Left cardiac atrium (tissue), 4 donors: Measurements from ENCODE around the gene PPIP5K1. TPM values are rescaled to one million over a fixed set of nuclear protein-coding genes. Genes with fewer than 3 reads are reported as not detected.
A peak's percentile ranks its signal among the peaks of the same experiment; 100 is the strongest.

ENCODE experiments used
- ATAC-seq, 2 donors: fragments of 200-7000 bp; cut with Tn5 transposase; one replicate each; pipeline ENCODE4 v1.9.1; 2020; ENCODE audit warnings: mild to moderate bottlenecking in 2 of 2, moderate library complexity in 2 of 2
- DNase-seq: peaks from one replicate; pipeline ENCODE4 v3.0.0-alpha.2; 2020
- intact Hi-C, 2 donors: fragments of 100-400 bp; cut with DNase I; formaldehyde crosslinking; loops; one replicate each; pipeline versions ENCODE4 v1.14.1 to v1.15.1; 2022 to 2023
- total RNA-seq, 2 donors: library from RNA; stranded (reverse); fragmentation: NEBNext Ultra II Directional; extraction: Animal tissue kit (Norgen Biotek cat#: 25700); gene quantifications; one replicate each; pipeline ENCODE4 v1.2.1, GENCODE V29; 2021
- donor health status: DM: no; HTN: yes; CAD: no.
- donor health status: DM: no; HTN: yes; CAD: no; lungs with severe emphysema.
- donor health status: DM: yes; HTN: yes; CAD: no.
- donor health status: Dilated cardiomyopathy.

PPIP5K1 gene
- total RNA-seq, 2 donors from 2014 or later = 19.4 to 22.3 TPM

DNA sequence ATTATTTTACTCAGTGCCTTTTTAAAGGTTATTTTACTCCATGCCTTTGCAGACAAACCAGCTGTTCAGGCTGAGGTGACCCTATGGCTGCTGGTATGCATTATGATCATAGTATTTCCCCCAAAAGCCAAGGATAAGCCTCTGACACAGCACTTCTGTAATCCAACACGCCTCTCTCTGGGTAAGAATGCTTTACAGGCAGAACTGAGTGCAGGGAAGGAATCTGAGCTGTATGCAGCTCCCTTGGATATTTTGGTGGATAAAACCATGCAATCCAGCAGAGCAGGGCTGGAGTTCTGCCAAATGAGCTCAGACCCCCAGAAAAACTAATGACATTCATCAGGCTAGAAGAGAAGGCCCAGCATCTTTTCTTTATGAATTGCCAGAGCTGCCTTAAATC lies 84.3 kb downstream of the PPIP5K1 start:
- DNase-seq = no peak
- ATAC-seq = no peak
- intact Hi-C loops = no loop called here

DNA sequence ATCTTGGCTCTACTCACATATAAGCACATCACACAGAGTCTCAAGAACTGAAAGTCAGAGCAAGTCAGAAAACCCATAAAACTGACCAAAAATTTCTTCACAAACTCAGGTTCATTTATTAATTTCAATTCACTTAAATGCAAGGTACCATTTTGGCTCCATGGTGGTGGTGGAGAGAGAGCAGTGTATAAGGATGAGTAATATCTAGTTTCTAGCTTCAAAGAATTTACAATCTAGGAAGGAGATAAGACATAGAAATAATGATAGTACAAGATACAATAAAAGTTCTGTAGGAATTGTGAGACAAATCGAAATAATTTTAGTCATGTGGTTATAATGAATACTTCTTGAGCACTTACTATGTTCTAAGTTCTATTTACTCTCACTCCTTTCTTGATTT lies 90.4 kb downstream of the PPIP5K1 start:
- intact Hi-C loops = no loop called here
- ATAC-seq = no peak
- DNase-seq = no peak

DNA sequence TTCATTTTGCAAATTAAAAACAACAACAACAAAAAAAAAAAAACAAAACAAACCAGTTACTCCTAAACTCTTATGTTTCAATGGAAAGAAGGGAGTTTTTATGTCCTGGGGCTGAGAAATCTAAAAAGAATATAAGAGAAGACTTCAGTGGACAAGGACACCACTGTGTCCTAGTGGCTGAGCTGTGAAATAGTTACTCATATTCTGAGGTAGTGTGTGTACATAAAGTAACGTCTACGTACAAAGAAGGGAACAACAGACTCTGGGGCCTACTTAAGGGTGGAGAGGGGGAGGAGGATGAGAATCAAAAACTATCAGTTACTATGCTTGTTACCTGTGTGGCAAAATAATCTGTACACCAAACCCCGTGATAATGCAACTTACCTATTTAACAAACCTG lies 91.0 kb downstream of the PPIP5K1 start:
- intact Hi-C loops = no loop called here
- ATAC-seq = no peak
- no peak for DNase-seq

DNA sequence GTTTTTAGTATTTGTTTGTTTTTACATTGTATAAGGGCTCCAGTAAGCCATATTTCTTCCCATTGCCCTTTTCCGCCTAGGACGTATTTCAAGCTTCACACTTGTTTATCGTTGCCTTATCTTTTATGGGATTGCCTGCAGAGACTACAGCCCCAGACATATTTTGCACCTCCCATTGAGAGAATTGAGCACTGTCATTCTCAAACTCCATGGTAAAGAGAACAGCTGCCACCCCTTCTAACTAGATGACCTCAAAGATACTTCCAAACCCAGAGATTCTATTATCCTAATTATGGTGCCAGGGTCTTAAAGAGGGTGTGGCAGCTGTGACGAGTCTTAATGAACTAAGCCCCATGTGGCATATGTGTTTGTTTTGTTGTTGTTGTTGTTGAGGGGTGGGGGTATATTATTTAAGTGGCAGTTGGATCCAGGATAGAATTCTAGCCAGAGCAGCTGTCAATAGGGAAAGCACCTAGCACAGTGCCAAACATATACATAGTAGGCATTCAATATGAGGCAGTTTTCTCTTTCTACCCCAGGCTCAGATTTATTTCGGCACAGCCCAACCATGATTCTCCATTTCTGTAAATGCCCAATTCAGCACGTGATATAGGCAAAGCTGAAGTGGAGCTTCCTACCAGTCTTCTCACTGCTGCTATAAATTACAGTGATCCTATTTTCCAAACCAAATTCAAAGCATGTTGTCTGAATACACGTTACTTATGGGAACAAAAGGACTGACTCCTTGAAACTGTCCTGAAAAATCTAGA lies 96.1 kb downstream of the PPIP5K1 start:
- intact Hi-C loops = loop anchor here in 1 of 2 donors (1.0 kb wide), 1 partner anchor 16 kb away; no protein-coding TSS in a partner anchor
- no peak for ATAC-seq

DNA sequence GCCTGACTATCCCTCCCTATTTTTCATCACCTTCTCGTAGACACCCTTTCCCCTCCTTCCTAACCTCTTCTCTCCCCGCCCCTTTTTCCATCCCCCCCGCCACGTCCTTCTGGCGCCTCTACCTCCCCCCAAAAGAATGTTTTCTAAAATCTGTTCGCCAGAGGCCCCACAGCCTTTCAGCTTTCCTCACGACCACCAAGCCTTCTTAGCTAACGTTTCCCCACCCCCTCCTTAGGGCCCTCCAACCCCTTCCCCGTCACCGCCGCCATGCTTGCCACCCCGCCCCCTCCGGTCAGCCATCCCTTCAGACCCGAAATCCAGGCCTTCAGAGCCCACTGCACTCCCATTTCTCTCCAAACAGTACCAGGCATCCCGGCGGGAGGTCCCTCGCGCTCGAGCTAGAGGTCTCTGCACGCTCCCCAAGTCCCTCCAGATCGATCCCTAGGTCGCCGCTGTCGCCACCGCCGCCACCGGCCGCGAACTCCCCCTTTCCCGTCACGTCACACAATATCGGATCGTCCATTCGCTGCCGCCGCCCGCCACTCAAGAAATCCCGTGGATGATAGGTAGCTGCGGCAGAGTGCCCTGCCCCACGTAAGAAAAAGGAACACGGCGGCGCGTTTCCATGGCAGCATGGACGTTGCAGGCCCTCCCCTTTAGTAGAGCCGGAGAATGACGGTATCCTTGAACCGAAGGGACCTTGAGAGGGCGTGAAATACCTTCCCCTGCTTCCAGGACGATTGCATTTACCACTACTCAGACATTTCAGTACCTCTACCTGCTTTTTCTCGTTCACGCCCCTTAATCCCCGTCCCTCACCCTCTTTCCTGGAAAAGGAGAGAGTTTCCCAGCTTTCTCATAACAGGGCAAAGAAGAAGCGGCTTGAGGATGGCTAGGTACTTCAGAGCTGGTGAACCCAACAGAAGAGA lies 97.1 kb downstream of the PPIP5K1 start, which contains the start of gene TP53BP1:
TSS of gene TP53BP1 (minus strand) at position 484 of the 929 bp plus-strand sequence. CDS start at position 371, 113 bp downstream.
- peak; percentile 100 for ATAC-seq
- DNase-seq = peak; percentile 99
- intact Hi-C loops = loop anchor here in 1 of 2 donors (1.0 kb wide), 1 partner anchor 17 kb away; no protein-coding TSS in a partner anchor

More for the DNA sequence above, 96.1 kb downstream of the PPIP5K1 start:
- no peak for DNase-seq

DNA sequence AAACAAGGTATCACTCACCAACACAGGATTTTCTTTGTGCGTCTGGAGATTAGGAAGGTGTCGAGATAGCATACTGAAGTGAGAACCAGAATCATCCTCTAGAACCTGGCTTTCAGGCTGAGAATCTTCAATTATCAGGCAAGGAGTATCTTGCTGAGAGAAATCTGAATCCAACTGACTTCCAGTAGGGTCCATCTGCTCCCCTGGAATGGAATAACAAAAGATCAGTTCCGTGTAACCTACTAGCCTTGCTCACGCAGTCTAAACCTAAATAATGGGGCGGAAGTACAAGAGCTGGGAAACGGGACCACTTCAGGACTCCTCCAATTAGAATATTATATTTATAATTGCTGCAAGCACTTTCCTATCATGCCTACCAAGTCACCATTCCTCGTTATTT lies 97.7 kb downstream of the PPIP5K1 start:
- ATAC-seq = no peak
- intact Hi-C loops = no loop called here
- no peak for DNase-seq

DNA sequence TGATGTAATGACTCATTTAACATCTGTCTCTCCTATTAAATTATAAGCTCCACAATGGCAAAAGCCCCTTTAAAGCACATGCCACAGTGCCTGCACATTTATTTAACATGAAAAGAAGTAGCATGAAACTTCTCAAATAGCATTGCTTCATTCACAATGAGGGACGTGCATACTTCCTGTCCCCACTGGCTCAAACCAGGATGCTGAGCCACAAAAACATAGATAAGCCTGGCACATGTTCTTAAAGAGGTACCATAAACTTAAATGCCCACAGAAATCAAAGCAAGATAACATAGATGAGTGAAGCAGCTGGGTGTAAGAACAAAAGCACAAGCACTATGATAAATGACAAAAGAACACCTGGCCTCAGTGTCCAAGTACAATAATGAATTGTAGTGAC lies 100.8 kb downstream of the PPIP5K1 start:
- intact Hi-C loops = no loop called here
- ATAC-seq = no peak
- DNase-seq = no peak

DNA sequence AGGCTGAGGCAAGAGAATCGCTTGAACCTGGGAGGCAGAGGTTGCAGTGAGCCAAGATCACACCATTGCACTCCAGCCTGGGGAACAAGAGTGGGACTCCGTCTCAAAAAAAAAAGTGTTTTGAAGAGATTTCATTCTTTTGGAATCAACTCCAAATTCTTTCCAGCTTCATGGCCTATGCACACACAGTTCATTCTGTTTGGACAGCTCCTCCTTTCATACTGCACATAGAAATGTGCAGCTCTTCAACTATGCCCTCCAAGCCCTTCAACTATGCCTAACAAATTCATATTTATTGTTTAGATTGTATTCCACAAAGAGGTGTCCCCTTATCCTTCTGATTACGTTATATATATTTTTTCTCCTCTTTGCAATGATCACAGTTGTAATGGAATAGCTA lies 101.2 kb downstream of the PPIP5K1 start:
- intact Hi-C loops = no loop called here
- ATAC-seq (no peak), DNase-seq (no peak)

DNA sequence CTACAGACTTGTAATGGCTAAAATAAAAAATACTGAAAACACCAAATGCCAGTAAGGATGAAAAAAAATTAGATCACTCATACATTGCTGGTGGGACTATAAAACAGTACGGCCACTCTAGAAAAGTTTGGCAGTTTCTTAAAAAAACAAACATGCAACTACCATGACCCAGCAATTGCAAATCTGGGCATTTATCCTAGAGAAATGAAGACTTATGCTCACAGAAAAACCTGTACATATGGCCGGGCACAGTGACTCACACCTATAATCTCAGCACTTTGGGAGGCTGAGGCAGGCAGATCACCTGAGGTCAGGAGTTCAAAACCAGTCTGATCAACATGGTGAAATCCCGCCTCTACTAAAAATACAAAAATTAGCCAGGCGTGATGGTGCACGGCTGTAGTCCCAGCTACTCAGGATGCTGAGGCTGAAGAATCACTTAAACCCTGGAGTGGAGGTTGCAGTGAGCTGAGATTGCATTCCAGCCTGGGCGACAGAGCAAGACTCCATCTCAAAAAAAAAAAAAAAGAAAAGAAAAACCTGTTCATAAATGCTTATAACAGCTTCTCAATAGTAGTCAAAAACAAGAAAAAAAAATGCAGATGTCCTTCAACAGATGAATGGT lies 102.6 kb downstream of the PPIP5K1 start:
- ATAC-seq = no peak
- intact Hi-C loops = no loop called here
- DNase-seq = no peak

DNA sequence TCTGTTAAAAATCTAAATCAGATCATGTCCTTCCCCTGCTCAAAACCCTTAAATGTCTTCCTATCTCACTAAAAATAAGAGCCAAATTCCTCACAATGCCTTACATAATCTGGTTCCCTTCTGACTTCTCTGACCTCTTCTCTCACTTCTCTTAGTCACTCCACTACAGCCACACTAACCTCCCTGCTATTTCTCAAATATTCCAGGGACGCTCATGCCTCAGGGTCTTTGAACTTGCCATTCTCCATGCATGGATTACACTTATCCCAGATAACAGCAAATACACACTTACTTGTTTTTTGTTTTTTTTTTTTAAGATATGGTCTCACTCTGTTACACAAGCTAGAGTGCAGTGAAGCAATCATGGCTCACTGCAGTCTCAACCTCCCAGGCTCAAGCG lies 105.6 kb downstream of the PPIP5K1 start:
- no peak for DNase-seq
- intact Hi-C loops = no loop called here
- no peak for ATAC-seq

Other genes with a start within 250 kb of the PPIP5K1 start
- gene ZSCAN29, start 219.2 kb downstream of the PPIP5K1 start, total RNA-seq = 10 to 100 TPM; 13.2 to 15.3 TPM
- 10 to 100 TPM; 11.3 to 12.6 TPM for gene TUBGCP4, start 219.1 kb downstream of the PPIP5K1 start, total RNA-seq
- gene TP53BP1, start 97.1 kb downstream of the PPIP5K1 start, total RNA-seq = 10 to 100 TPM; 30.1 to 33.5 TPM
- gene MAP1A, start 72.6 kb downstream of the PPIP5K1 start, total RNA-seq = 10 to 100 TPM; 23.8 to 24.5 TPM
- gene CKMT1B, start 3.8 kb upstream of the PPIP5K1 start, total RNA-seq = 1 to 10 TPM; 3.7 to 5.5 TPM
- gene STRC, start 28.6 kb upstream of the PPIP5K1 start, total RNA-seq = under 1 TPM; 0.12 to 0.18 TPM
- 1 to 10 TPM; 1.1 to 2.1 TPM for gene CATSPER2, start 58.6 kb upstream of the PPIP5K1 start, total RNA-seq
- gene CKMT1A, start 103.7 kb upstream of the PPIP5K1 start, total RNA-seq = 1 to 10 TPM; 1.7 to 3.8 TPM
- 100 to 1,000 TPM; 260 to 267 TPM for gene PDIA3, start 156.2 kb upstream of the PPIP5K1 start, total RNA-seq
- gene ELL3, start 186.8 kb upstream of the PPIP5K1 start, total RNA-seq = 1 to 10 TPM in 1 of 2 donors, under 1 TPM in 1; 0.47 to 1.6 TPM
- gene SERF2, start 202.1 kb upstream of the PPIP5K1 start, total RNA-seq = 100 to 1,000 TPM; 868 to 923 TPM
- gene SERINC4, start 210.0 kb upstream of the PPIP5K1 start, total RNA-seq = under 1 TPM; 0.18 to 0.24 TPM
- 10 to 100 TPM in 1 of 2 donors, 1 to 10 TPM in 1; 9.6 to 11.2 TPM for gene HYPK, start 210.4 kb upstream of the PPIP5K1 start, total RNA-seq
- gene MFAP1, start 234.5 kb upstream of the PPIP5K1 start, total RNA-seq = 10 to 100 TPM; 16.9 to 17.8 TPM
- 1 to 10 TPM; 1.5 to 4.3 TPM for gene WDR76, start 236.8 kb upstream of the PPIP5K1 start, total RNA-seq